ENCODE measurements around the gene LAMB1.
"Not testable (repeated sequence)": the region's sequence is repeated elsewhere in the genome, so short reads cannot be mapped to it uniquely, and the experiment has no call there.

LAMB1 gene

GRCh38 chr7:108002726-108003598 lies at the start of gene LAMB1:
Gene LAMB1, minus strand, starts transcription at chr7:108003161. Its CDS starts 276 bp downstream, at chr7:108002885.
- DNase-seq (ENCODE audit: insufficient read length, low spot score) = peak; percentile 71
- FAIRE-seq = no peak

- FAIRE-seq = no peak
Observed at GRCh38 chr7:108051454-108051853, 48.5 kb upstream of the LAMB1 start.

GRCh38 chr7:108049962-108050361 lies 47.0 kb upstream of the LAMB1 start:
- FAIRE-seq = no peak
- DNase-seq (ENCODE audit: insufficient read length, low spot score) = no peak

More at GRCh38 chr7:108051454-108051853, 48.5 kb upstream of the LAMB1 start:
- DNase-seq (ENCODE audit: insufficient read length, low spot score) = no peak

GRCh38 chr7:108048422-108048821 lies 45.5 kb upstream of the LAMB1 start:
- FAIRE-seq = no peak
- DNase-seq (ENCODE audit: insufficient read length, low spot score) = no peak

GRCh38 chr7:108046952-108047506 lies 44.1 kb upstream of the LAMB1 start:
- no peak for FAIRE-seq
- DNase-seq (ENCODE audit: insufficient read length, low spot score) = no peak

GRCh38 chr7:108045669-108046068 lies 42.7 kb upstream of the LAMB1 start:
- DNase-seq (ENCODE audit: insufficient read length, low spot score) (no peak), FAIRE-seq (no peak)

GRCh38 chr7:108045154-108045553 lies 42.2 kb upstream of the LAMB1 start:
- DNase-seq (ENCODE audit: insufficient read length, low spot score) (peak; percentile 48), FAIRE-seq (no peak)

- DNase-seq (ENCODE audit: insufficient read length, low spot score) (no peak), FAIRE-seq (no peak)
Observed at GRCh38 chr7:108044345-108044744, 41.4 kb upstream of the LAMB1 start.

GRCh38 chr7:108038986-108039385 lies 36.0 kb upstream of the LAMB1 start:
- no peak for DNase-seq (ENCODE audit: insufficient read length, low spot score)
- no peak for FAIRE-seq

- DNase-seq (ENCODE audit: insufficient read length, low spot score) (no peak), FAIRE-seq (no peak)
Observed at GRCh38 chr7:108037741-108038140, 34.8 kb upstream of the LAMB1 start.

- FAIRE-seq (no peak), DNase-seq (ENCODE audit: insufficient read length, low spot score) (no peak)
Observed at GRCh38 chr7:108037140-108037539, 34.2 kb upstream of the LAMB1 start.

GRCh38 chr7:108034586-108034985 lies 31.6 kb upstream of the LAMB1 start:
- no peak for DNase-seq (ENCODE audit: insufficient read length, low spot score)

GRCh38 chr7:108033776-108034497 lies 31.0 kb upstream of the LAMB1 start:
- FAIRE-seq = no peak
- no peak for DNase-seq (ENCODE audit: insufficient read length, low spot score)

More at GRCh38 chr7:108034586-108034985, 31.6 kb upstream of the LAMB1 start:
- no peak for FAIRE-seq

- DNase-seq (ENCODE audit: insufficient read length, low spot score); FAIRE-seq: not testable (repeated sequence)
Observed at GRCh38 chr7:108033309-108033708, 30.3 kb upstream of the LAMB1 start.

- no peak for FAIRE-seq
- DNase-seq (ENCODE audit: insufficient read length, low spot score) = no peak
Observed at GRCh38 chr7:108030516-108030915, 27.6 kb upstream of the LAMB1 start.

- no peak for DNase-seq (ENCODE audit: insufficient read length, low spot score)
- no peak for FAIRE-seq
Observed at GRCh38 chr7:108029034-108029433, 26.1 kb upstream of the LAMB1 start.

- FAIRE-seq = no peak
- no peak for DNase-seq (ENCODE audit: insufficient read length, low spot score)
Observed at GRCh38 chr7:108028111-108028510, 25.1 kb upstream of the LAMB1 start.

GRCh38 chr7:108027239-108027638 lies 24.3 kb upstream of the LAMB1 start:
- FAIRE-seq = no peak
- DNase-seq (ENCODE audit: insufficient read length, low spot score) = no peak

GRCh38 chr7:108026647-108027046 lies 23.7 kb upstream of the LAMB1 start:
- no peak for FAIRE-seq
- DNase-seq (ENCODE audit: insufficient read length, low spot score) = no peak

- FAIRE-seq (no peak), DNase-seq (ENCODE audit: insufficient read length, low spot score) (no peak)
Observed at GRCh38 chr7:108026116-108026515, 23.2 kb upstream of the LAMB1 start.

GRCh38 chr7:108024538-108024937 lies 21.6 kb upstream of the LAMB1 start:
- FAIRE-seq = no peak
- DNase-seq (ENCODE audit: insufficient read length, low spot score) = no peak

Data from HTR-8/SVneo (cell line).